HL-60 (cell line): ENCODE measurements around the gene HSFX2.

ENCODE experiments used
- DNase-seq, 2 experiments: peaks; one replicate each; pipeline ENCODE4 v3.0.0-alpha.2; 2010 to 2020; ENCODE audit warnings: low read depth in 1 of 2, low spot score in 1 of 2
- H3K27ac ChIP-seq: fragments of 250-450 bp; sonication (Bioruptor Pico); replicated peaks from 2 replicates; pipeline ENCODE4 v1.5.1; 2020; ENCODE audit warnings: mild to moderate bottlenecking, moderate library complexity
- H3K27me3 ChIP-seq: fragments of 250-450 bp; sonication (Bioruptor Pico); 2 replicates; pipeline ENCODE4 v1.5.1; 2021; ENCODE audit warnings: mild to moderate bottlenecking, moderate library complexity; ENCODE audit not compliant: insufficient read depth, poor library complexity, severe bottlenecking
- H3K4me3 ChIP-seq: replicated peaks from 2 replicates; pipeline ENCODE4 v1.5.1; 2011; ENCODE audit warnings: mild to moderate bottlenecking, control low read depth, low read length; ENCODE audit not compliant: insufficient read depth
- GABPA ChIP-seq: IDR thresholded peaks from 2 replicates; pipeline ENCODE4 v1.6.1; 2012; ENCODE audit warnings: low read depth
- POLR2AphosphoS5 ChIP-seq: IDR thresholded peaks from 2 replicates; pipeline ENCODE4 v1.6.1; 2012; ENCODE audit warnings: low read depth
- SPI1 ChIP-seq: IDR thresholded peaks from 2 replicates; pipeline ENCODE4 v1.6.1; 2012; ENCODE audit warnings: low read depth, mild to moderate bottlenecking, borderline replicate concordance
- TF ChIP-seq, protein P1 (sequence below): IDR thresholded peaks from one replicate; pipeline ENCODE4 v1.5.1; 2011; ENCODE audit warnings: low read length, control low read depth, inconsistent platforms; ENCODE audit not compliant: insufficient read depth
- TF ChIP-seq, protein P2 (sequence below): IDR thresholded peaks from 2 replicates; pipeline ENCODE4 v1.6.1; 2012; ENCODE audit warnings: low read depth; ENCODE audit not compliant: insufficient replicate concordance

The HSFX2 gene

GRCh38 chrX:149618871-149619270 lies 23.8 kb upstream of the HSFX2 start:
- no peak overlapping the region for H3K4me3 ChIP-seq

GRCh38 chrX:149611623-149612175 lies 16.6 kb upstream of the HSFX2 start:
- H3K27me3 ChIP-seq, result no peaks in the 10 kb centered on the region
- DNase-seq, result no peak
- no peak overlapping the region for H3K4me3 ChIP-seq
- TF ChIP-seq SPI1, result no peak
- no peak for TF ChIP-seq GABPA
- TF ChIP-seq POLR2AphosphoS5, result no peak
- TF ChIP-seq, protein P1, sequence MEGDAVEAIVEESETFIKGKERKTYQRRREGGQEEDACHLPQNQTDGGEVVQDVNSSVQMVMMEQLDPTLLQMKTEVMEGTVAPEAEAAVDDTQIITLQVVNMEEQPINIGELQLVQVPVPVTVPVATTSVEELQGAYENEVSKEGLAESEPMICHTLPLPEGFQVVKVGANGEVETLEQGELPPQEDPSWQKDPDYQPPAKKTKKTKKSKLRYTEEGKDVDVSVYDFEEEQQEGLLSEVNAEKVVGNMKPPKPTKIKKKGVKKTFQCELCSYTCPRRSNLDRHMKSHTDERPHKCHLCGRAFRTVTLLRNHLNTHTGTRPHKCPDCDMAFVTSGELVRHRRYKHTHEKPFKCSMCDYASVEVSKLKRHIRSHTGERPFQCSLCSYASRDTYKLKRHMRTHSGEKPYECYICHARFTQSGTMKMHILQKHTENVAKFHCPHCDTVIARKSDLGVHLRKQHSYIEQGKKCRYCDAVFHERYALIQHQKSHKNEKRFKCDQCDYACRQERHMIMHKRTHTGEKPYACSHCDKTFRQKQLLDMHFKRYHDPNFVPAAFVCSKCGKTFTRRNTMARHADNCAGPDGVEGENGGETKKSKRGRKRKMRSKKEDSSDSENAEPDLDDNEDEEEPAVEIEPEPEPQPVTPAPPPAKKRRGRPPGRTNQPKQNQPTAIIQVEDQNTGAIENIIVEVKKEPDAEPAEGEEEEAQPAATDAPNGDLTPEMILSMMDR, result no peak
- TF ChIP-seq, protein P2, sequence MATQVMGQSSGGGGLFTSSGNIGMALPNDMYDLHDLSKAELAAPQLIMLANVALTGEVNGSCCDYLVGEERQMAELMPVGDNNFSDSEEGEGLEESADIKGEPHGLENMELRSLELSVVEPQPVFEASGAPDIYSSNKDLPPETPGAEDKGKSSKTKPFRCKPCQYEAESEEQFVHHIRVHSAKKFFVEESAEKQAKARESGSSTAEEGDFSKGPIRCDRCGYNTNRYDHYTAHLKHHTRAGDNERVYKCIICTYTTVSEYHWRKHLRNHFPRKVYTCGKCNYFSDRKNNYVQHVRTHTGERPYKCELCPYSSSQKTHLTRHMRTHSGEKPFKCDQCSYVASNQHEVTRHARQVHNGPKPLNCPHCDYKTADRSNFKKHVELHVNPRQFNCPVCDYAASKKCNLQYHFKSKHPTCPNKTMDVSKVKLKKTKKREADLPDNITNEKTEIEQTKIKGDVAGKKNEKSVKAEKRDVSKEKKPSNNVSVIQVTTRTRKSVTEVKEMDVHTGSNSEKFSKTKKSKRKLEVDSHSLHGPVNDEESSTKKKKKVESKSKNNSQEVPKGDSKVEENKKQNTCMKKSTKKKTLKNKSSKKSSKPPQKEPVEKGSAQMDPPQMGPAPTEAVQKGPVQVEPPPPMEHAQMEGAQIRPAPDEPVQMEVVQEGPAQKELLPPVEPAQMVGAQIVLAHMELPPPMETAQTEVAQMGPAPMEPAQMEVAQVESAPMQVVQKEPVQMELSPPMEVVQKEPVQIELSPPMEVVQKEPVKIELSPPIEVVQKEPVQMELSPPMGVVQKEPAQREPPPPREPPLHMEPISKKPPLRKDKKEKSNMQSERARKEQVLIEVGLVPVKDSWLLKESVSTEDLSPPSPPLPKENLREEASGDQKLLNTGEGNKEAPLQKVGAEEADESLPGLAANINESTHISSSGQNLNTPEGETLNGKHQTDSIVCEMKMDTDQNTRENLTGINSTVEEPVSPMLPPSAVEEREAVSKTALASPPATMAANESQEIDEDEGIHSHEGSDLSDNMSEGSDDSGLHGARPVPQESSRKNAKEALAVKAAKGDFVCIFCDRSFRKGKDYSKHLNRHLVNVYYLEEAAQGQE, result no peak
- H3K27ac ChIP-seq, result no peak overlapping the region

More at GRCh38 chrX:149618871-149619270, 23.8 kb upstream of the HSFX2 start:
- H3K27me3 ChIP-seq, result no peaks in the 10 kb centered on the region
- H3K27ac ChIP-seq, result no peak overlapping the region
- TF ChIP-seq, protein P2, result no peak
- TF ChIP-seq, protein P1, result no peak
- TF ChIP-seq SPI1 (no peak), POLR2AphosphoS5 (no peak), GABPA (no peak)
- DNase-seq, result no peak

- TF ChIP-seq POLR2AphosphoS5, result no peak
- TF ChIP-seq, protein P2, result no peak
- no peak for TF ChIP-seq SPI1
- TF ChIP-seq, protein P1, result no peak
- TF ChIP-seq GABPA, result no peak
- H3K27me3 ChIP-seq, result no peaks in the 10 kb centered on the region
- no peak overlapping the region for H3K27ac ChIP-seq
- DNase-seq, result no peak
- no peak overlapping the region for H3K4me3 ChIP-seq
Measured at GRCh38 chrX:149610511-149610910, 15.4 kb upstream of the HSFX2 start.
